Stomach (tissue), 9 donors: ENCODE data around the gene CLEC16A. TPM values are rescaled to one million over a fixed set of nuclear protein-coding genes. Genes with fewer than 3 reads are reported as not detected.

Experiments used
- DNase-seq, 2 donors: peaks; one replicate each; pipeline versions ENCODE4 v3.0.0 to v3.0.0-alpha.2; 2013 to 2019
- H3K27ac ChIP-seq, 5 donors: fragments of 200-600 bp in 4 of 5; sonication (generic) in 4 of 5; one replicate each; pipeline ENCODE4 v1.5.1; 2013 to 2019; ENCODE audit warnings: mild to moderate bottlenecking in 1 of 5, moderate library complexity in 1 of 5
- H3K27me3 ChIP-seq, 3 donors: fragments of 200-600 bp; sonication (generic); one replicate each; pipeline ENCODE4 v1.5.1; 2017 to 2019; ENCODE audit warnings: mixed run types in 1 of 3
- H3K36me3 ChIP-seq, 4 donors: fragments of 200-600 bp; sonication (generic); 1 replicate in 3 of 4; 2 replicates in 1 of 4; pipeline ENCODE4 v1.5.1; 2016 to 2019
- H3K4me1 ChIP-seq, 4 donors: fragments of 200-600 bp; sonication (generic); one replicate each; pipeline ENCODE4 v1.5.1; 2016 to 2019
- H3K4me3 ChIP-seq, 4 donors: fragments of 200-600 bp; sonication (generic) in 3 of 4; one replicate each; pipeline ENCODE4 v1.5.1; 2016 to 2019; ENCODE audit warnings: mild to moderate bottlenecking in 1 of 4
- H3K9me3 ChIP-seq, 4 donors: fragments of 200-600 bp; sonication (generic); one replicate each; pipeline ENCODE4 v1.5.1; 2016 to 2019
- EP300 ChIP-seq: sonication (generic); formaldehyde crosslinking; IDR thresholded peaks from one replicate; pipeline ENCODE4 v1.6.1; 2017; ENCODE audit warnings: antibody characterized with exemption
- POLR2A ChIP-seq, 4 donors: fragments of 450-650 bp; IDR thresholded peaks; one replicate each; pipeline ENCODE4 v1.6.1; 2016; ENCODE audit warnings: antibody characterized with exemption in 4 of 4, control low read depth in 2 of 4, mild to moderate bottlenecking in 1 of 4, moderate library complexity in 1 of 4
- POLR2AphosphoS5 ChIP-seq, 3 donors: sonication (generic); formaldehyde crosslinking; IDR thresholded peaks; one replicate each; pipeline ENCODE4 v1.6.1; 2016; ENCODE audit warnings: antibody characterized with exemption in 3 of 3
- WGBS, 5 donors: extraction: QIAGEN DNeasy Blood & Tissue Kit in 3 of 5; methylation state at CpG; one replicate each; pipeline versions ENCODE4 v1.1.5 to v1.1.7; 2013 to 2018; 5-methylcytosine and 5-hydroxymethylcytosine counted together
- intact Hi-C: fragments of 100-400 bp; cut with DNase I; formaldehyde crosslinking; loops from one replicate; pipeline ENCODE4 v1.15.1; 2023; ENCODE audit warnings: low total_unique reads
- polyA plus RNA-seq, 3 donors: library from polyadenylated mRNA; stranded (reverse); fragments of 200-250 nt; gene quantifications; one replicate each; pipeline ENCODE4 v1.2.3, GENCODE V29; 2013
- total RNA-seq, 5 donors: library from RNA; depleted of rRNA; stranded (reverse); fragments of >200 nt; gene quantifications; one replicate each; pipeline versions ENCODE4 v1.1.0 to v1.2.3, GENCODE V29; 2014 to 2016
- TF ChIP-seq, protein P1 (sequence below), 7 experiments: fragments of 450-650 bp in 4 of 7; fragments of 200-600 bp in 3 of 7; sonication (generic) in 3 of 7; IDR thresholded peaks; one replicate each; pipeline ENCODE4 v1.5.1; 2016 to 2019; ENCODE audit warnings: antibody characterized with exemption in 7 of 7, control low read depth in 2 of 7, mild to moderate bottlenecking in 1 of 7
- donor health status: healthy with polysubstance abuse.
- donor health status: Bipolar disorder and iron deficiency.
- donor health status: healthy.

Gene CLEC16A
- total and polyA plus RNA-seq, 8 donors, result 5.8 to 176 (median 21.8) TPM

DNA sequence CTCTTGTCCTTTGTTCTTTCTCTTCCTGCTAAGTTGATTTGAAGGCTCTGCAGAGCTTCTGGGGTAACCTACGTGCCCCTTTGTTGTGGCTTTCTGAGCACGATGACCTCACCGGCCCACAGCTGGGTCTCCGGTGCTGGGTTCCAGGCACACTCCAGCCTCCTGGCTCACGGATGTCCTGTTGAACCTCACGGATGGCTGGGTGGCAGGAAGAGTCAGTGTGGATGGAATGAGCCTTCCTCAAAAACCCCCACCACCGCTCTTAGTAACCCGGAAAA, 195.7 kb downstream of the CLEC16A start:
- H3K27me3 ChIP-seq, result no peaks in the 10 kb centered on the region
- peaks cover 21 to 26% (median 23%) of the 10 kb centered on the region in 4 donors for H3K4me1 ChIP-seq
- DNase-seq, result no peak
- no peak overlapping the region for H3K27ac ChIP-seq
- no peak overlapping the region for H3K4me3 ChIP-seq
- peaks cover 0 to 10% (median 0%) of the 10 kb centered on the region in 4 donors for H3K36me3 ChIP-seq
- H3K9me3 ChIP-seq, result no peaks in the 10 kb centered on the region
- WGBS, 5 donors, result 63 to 78% (median 74%) methylated on average over 8 of the region's 8 CpGs
- TF ChIP-seq POLR2AphosphoS5 (IDR thresholded peaks at IDR 0.05) (no peak), EP300 (no peak), POLR2A (IDR thresholded peaks at IDR 0.05) (no peak)
- TF ChIP-seq, protein P1, sequence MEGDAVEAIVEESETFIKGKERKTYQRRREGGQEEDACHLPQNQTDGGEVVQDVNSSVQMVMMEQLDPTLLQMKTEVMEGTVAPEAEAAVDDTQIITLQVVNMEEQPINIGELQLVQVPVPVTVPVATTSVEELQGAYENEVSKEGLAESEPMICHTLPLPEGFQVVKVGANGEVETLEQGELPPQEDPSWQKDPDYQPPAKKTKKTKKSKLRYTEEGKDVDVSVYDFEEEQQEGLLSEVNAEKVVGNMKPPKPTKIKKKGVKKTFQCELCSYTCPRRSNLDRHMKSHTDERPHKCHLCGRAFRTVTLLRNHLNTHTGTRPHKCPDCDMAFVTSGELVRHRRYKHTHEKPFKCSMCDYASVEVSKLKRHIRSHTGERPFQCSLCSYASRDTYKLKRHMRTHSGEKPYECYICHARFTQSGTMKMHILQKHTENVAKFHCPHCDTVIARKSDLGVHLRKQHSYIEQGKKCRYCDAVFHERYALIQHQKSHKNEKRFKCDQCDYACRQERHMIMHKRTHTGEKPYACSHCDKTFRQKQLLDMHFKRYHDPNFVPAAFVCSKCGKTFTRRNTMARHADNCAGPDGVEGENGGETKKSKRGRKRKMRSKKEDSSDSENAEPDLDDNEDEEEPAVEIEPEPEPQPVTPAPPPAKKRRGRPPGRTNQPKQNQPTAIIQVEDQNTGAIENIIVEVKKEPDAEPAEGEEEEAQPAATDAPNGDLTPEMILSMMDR (IDR thresholded peaks at IDR 0.05), result no peak
- intact Hi-C loops, result no loop called here

DNA sequence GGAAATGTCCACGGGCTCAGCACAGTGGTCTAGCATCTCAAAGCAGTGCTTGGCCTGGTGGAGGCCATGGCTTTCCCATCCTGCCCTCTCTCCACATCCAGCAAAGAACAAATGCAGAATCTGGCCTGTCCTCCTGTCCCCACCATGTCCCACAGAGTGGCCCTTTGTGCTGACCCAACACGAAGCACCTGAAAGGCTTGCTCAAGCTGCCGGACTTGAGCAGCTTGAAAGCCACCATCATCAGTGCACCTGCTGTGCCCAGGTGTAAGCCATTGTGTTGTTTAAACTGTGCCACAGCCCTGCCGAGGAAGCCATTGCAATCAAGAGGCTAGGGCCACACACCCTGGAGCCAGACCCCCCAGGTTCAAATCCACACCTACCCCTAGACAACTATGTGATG, 196.1 kb downstream of the CLEC16A start:
- Histone ChIP-seq H3K27me3 (no peaks in the 10 kb centered on the region), H3K27ac (no peak overlapping the region), H3K9me3 (no peaks in the 10 kb centered on the region), H3K4me3 (no peak overlapping the region), H3K4me1 (peaks cover 16 to 23% (median 21%) of the 10 kb centered on the region in 4 donors), H3K36me3 (peaks cover 0 to 10% (median 0%) of the 10 kb centered on the region in 4 donors)
- no peak for DNase-seq
- 82 to 97% (median 92%) methylated on average over 2 to 4 of the region's 4 CpGs for WGBS, 5 donors
- intact Hi-C loops, result no loop called here
- TF ChIP-seq, protein P1 (IDR thresholded peaks at IDR 0.05), result no peak
- no peak for TF ChIP-seq POLR2AphosphoS5 (IDR thresholded peaks at IDR 0.05)
- TF ChIP-seq POLR2A (IDR thresholded peaks at IDR 0.05), result no peak
- no peak for TF ChIP-seq EP300

DNA sequence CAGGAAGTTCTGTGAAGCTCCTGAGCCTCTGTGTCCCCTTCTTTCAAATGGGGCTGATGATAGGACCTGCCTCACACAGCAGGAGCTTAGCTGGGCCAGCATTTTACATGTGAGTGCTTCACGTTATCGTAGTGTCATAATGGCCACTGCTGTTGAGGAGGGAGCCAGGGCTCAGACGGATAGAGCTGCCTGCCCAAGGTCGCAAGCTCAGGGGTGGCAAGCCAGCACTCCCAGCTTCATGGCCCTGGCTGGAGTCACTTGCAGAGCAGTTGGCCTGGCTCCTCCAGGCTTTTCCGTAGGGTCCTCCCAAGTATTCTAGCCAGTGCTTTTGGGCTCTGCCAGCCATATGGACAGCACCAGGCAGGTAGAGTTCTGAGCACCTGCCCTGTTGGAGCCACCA, 196.5 kb downstream of the CLEC16A start:
- intact Hi-C loops, result no loop called here
- no peak for DNase-seq
- no peak overlapping the region for H3K27ac ChIP-seq

DNA sequence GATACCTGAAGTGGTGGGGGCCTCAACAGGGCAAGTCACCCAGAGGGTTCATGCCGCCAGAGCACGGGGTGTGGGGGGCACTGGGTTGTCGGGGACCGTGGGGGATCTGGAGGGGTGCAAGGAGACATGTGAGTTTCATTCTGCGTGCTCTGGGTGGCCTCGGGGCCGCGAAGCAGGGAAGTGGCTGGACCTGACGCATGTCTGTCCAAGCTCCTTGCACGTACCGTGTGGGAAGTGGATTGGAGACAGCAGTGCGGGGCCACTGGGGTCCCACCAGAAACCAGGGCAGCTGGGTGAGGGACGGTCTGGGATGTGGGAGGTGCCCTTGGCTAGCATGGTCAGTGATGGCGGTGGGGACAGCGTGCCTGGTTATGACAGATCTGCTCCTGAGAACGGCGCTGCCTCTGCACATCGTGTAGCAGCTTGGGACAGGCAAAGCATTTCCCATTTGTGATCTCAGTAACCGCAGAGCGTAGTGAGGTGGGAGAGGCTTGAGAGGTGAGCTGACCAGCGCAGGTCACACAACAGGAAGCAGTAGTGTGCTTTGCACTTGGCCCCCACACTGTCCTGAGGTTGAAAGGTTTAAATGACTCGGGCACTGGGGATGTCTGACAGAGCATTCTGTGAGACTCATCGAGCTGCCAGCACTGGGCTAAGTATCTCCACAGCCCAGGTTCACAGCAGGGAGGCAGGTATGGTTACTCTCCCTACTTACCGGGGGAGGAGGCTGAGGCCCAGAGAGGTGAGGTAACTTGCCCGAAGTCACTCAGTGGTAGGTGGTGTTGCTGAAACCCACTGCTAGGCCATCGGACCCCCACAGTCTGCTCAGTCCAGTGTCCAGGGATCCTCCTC, 197.3 kb downstream of the CLEC16A start:
- WGBS, 5 donors, result 96 to 97% (median 97%) methylated on average over 24 to 26 of the region's 26 CpGs
- Histone ChIP-seq H3K4me1 (peaks cover 10 to 23% (median 11%) of the 10 kb centered on the region in 4 donors), H3K9me3 (no peaks in the 10 kb centered on the region), H3K27ac (no peak overlapping the region), H3K27me3 (no peaks in the 10 kb centered on the region), H3K36me3 (peaks cover 0 to 2% (median 0%) of the 10 kb centered on the region in 4 donors), H3K4me3 (no peak overlapping the region)
- no peak for DNase-seq
- no peak for TF ChIP-seq POLR2A (IDR thresholded peaks at IDR 0.05)
- TF ChIP-seq POLR2AphosphoS5 (IDR thresholded peaks at IDR 0.05), result no peak
- TF ChIP-seq, protein P1 (IDR thresholded peaks at IDR 0.05), result no peak
- no peak for TF ChIP-seq EP300
- intact Hi-C loops, result no loop called here

More for the DNA sequence above, 196.5 kb downstream of the CLEC16A start:
- no peak for TF ChIP-seq EP300
- TF ChIP-seq, protein P1 (IDR thresholded peaks at IDR 0.05), result no peak
- TF ChIP-seq POLR2AphosphoS5 (IDR thresholded peaks at IDR 0.05), result no peak
- TF ChIP-seq POLR2A (IDR thresholded peaks at IDR 0.05), result no peak
- Histone ChIP-seq H3K4me1 (peaks cover 12 to 23% (median 17%) of the 10 kb centered on the region in 4 donors), H3K4me3 (no peak overlapping the region), H3K36me3 (peaks cover 0 to 10% (median 0%) of the 10 kb centered on the region in 4 donors), H3K27me3 (no peaks in the 10 kb centered on the region), H3K9me3 (no peaks in the 10 kb centered on the region)
- 81 to 97% (median 96%) methylated on average over 5 of the region's 5 CpGs for WGBS, 5 donors
